ENCODE results near the gene COX7A1.
"Not testable (repeated sequence)": the region's sequence is repeated elsewhere in the genome, so short reads cannot be mapped to it uniquely, and the experiment has no call there.

DNA sequence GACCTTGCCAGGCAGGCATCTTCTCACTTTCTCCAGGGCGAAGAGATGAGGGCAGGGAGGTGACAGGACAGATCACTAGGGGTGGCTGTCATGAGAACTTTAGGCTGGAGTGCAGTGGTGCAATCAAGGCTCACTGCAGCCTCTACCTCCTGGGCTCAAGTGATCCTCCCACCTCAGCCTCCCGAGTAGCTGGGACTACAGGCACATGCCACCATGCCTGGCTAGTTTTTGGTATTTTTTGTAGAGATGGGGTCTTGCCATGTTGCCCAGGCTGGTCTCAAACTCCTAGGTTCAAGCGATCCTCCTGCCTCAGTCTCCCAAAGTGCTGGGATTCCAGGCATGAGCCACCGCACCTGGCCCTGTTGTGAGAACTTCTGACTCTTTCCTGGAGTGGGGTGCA lies 17.4 kb downstream of the COX7A1 start:
- TF ChIP-seq, protein P1, sequence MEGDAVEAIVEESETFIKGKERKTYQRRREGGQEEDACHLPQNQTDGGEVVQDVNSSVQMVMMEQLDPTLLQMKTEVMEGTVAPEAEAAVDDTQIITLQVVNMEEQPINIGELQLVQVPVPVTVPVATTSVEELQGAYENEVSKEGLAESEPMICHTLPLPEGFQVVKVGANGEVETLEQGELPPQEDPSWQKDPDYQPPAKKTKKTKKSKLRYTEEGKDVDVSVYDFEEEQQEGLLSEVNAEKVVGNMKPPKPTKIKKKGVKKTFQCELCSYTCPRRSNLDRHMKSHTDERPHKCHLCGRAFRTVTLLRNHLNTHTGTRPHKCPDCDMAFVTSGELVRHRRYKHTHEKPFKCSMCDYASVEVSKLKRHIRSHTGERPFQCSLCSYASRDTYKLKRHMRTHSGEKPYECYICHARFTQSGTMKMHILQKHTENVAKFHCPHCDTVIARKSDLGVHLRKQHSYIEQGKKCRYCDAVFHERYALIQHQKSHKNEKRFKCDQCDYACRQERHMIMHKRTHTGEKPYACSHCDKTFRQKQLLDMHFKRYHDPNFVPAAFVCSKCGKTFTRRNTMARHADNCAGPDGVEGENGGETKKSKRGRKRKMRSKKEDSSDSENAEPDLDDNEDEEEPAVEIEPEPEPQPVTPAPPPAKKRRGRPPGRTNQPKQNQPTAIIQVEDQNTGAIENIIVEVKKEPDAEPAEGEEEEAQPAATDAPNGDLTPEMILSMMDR (conservative IDR thresholded peaks at IDR 0.05 in 1 of 2, IDR thresholded peaks at IDR 0.05 in 1 of 2; ENCODE audit: extremely low read depth in 1 of 2, insufficient read depth in 1 of 2, low read depth in 1 of 2, low read length in 2 of 2), result not testable (repeated sequence)
- TF ChIP-seq EZH2 (IDR thresholded peaks at IDR 0.05; ENCODE audit: borderline replicate concordance, low read length), result not testable (repeated sequence)

Measured in mammary epithelial cell (primary cell).